T-helper 1 cell treated with Interleukin-12 subunit alpha and Interleukin-12 subunit beta and Interleukin-4 antibody, amounts not matched to agents 30 ng/mL and 1 ng/mL, for 36 hours (primary cell): ENCODE results near the gene UBR7. TPM values are rescaled to one million over a fixed set of nuclear protein-coding genes. Genes with fewer than 3 reads are reported as not detected.
"Not testable (repeated sequence)": the region's sequence is repeated elsewhere in the genome, so short reads cannot be mapped to it uniquely, and the experiment has no call there.

Experiments
- intact Hi-C: fragments of 100-400 bp; cut with micrococcal nuclease; formaldehyde crosslinking; loops from one replicate; pipeline ENCODE4 v1.15.1; 2024
- total RNA-seq: library from RNA; stranded (reverse); gene quantifications from 2 replicates; pipeline ENCODE4 v1.2.3, GENCODE V29; 2022

Gene UBR7
- total RNA-seq, 1 donor from 2014 or later, result 32.7 TPM

DNA sequence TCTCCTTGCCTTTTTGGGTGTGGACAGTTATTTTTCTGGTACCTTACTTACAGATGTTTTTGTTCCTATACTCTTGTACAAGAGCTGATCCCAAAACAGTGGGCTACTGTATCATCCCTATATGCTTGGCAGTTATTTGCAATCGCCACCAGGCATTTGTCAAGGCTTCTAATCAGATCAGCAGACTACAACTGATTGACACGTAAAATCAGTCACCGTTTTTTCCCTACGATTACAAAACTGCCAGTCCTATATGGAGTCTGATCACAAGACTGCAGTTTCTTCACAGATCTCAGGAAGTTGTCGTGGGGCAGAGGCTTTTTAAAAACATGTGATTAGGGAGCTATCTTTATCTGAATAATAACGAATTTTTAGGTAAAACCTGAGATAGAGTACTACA is 20.6 kb upstream of the UBR7 start:
- intact Hi-C loops, result no loop called here

GRCh38 chr14:93186956-93187355 is 20.1 kb upstream of the UBR7 start:
- intact Hi-C loops, result no loop called here

- intact Hi-C loops, result no loop called here
Measured at GRCh38 chr14:93195316-93195999, 11.6 kb upstream of the UBR7 start.

DNA sequence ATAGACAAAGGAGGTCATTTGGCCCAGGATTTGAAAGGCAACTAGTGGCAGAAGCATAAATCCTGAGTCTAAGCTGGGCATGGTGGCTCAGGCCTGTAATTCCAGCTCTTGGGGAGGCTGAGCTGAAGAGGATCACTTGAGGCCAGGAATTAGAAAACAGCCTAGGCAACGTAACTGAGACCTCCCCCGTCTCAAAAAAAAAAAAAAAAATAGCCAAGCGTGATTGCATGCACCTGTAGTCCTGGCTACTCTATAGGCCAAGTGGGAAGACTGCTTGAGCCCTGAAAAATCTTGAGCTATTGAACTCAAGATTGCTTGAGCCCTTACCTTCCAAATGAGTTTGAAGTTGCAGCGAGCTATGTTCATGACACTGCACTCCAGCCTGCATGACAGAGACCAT is 8.0 kb upstream of the UBR7 start:
- intact Hi-C loops, result no loop called here

- intact Hi-C loops, result loop anchor here (10.0 kb wide), 3 partner anchors 824 to 1954 kb away; partner anchors contain the start of genes DICER1 and OTUB2
Measured at GRCh38 chr14:93200553-93200952, 6.5 kb upstream of the UBR7 start.

GRCh38 chr14:93201155-93201704 is 5.8 kb upstream of the UBR7 start:
- intact Hi-C loops, result loop anchor here (10.0 kb wide), 3 partner anchors 824 to 1954 kb away; partner anchors contain the start of genes DICER1 and OTUB2

DNA sequence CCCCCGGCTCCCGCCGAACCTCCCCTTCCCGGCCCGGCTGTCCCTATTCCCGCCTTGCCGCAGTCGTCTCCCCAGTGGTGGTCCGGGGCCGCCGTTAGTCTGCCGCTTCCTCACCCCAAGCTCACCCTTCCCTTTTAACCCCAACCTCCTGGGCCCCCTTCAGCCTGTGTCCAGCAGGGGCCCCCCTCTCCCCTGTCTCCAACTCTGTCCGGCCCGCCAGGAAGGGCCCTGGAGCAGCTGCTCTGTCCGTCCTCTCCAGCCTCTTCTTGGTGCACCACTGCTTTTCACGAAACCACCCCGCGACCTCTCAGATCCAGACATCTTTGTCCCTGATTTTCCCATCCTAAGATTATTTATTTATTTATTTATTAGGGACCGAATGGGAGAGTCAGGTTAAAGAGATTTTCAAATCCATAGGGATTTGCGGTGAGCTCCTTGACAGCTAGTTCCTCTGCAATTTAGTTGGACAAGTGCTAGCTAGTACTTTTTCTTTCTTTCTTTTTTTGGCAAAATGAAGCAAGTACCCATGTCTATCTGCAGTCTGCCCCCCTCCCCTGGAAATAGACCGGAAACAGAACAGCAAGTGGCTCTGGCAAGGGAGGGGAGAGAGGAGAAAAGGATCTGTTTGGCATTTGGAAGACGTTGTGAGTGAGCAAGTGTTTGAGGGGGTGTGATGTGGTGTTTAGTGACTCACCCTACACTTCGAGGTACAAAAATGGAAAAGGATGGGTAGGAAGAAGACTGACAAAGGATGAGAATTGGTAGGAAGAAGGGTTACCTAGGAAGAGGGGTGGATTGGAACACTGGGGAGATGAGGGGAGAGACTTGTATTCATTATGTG is 632 bp downstream of the UBR7 start:
- intact Hi-C loops, result loop anchor here (1.0 to 10.0 kb wide), 9 partner anchors 12 to 1947 kb away; partner anchors contain the start of genes ATXN3, BTBD7, DICER1 and LYSET

DNA sequence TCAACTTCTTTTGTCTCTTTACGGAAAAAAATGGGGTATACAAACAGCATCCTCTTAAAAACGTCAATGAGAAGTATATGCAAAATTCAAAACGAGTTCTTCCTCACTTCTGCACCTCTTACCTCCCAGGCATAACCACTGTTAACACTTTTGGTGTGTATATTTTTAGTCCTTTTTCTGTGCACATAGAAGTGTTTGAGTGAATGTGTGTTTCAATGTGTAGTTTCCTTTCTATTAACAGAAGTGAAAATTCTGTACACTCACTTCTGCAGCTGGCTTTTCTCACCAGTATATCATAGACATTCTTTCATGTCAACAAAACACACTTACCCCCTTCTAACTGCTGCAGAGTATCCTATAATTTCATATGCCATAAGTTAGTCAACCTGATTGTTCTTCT is 5.4 kb downstream of the UBR7 start:
- intact Hi-C loops, result no loop called here

- intact Hi-C loops, result no loop called here
Measured at GRCh38 chr14:93214598-93214997, 7.5 kb downstream of the UBR7 start.

- intact Hi-C loops, result loop anchor here (1.0 kb wide), 6 partner anchors 11 to 267 kb away; partner anchors contain the start of gene LYSET
Measured at GRCh38 chr14:93219103-93219726, 12.2 kb downstream of the UBR7 start.

DNA sequence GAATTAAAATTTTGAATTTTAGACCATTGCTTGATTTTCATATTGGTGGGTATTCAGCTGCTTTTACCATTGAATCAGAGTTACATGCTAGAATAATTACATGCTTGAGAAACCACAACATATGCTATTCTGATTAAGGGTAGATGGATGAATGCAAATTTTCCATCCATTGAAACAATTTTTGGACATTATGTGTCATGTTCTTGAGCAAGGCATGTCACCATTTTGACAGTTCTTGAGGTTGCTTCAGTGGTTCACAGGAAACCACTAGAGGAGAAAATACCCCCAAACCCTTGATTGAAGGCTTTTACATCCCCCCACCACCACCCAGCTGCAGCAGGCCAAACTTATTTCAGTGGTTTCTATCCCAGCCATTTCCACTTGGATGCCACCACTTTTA is 13.5 kb downstream of the UBR7 start:
- intact Hi-C loops, result no loop called here

GRCh38 chr14:93223565-93223964 is 16.5 kb downstream of the UBR7 start:
- intact Hi-C loops, result no loop called here

DNA sequence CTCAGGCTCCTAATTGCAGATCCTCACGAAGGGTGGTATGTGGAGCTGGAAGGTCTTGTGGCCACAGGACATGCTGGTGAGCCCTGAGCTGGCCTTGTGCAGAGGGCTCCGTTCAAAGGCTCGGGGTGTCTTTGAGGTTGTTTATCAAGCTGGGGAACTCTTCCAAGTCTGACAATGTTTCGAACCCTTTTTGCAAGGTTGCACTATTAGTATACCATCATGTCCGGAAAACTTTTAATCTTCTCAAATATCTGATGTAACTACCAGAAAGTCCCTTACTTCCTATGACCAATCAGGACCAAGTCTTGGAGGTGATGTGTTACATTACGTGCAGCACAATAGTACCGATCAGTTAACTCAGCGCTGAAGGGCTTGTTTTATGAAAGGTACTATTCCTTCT is 21.5 kb downstream of the UBR7 start:
- intact Hi-C loops, result no loop called here

- intact Hi-C loops, result no loop called here
Measured at GRCh38 chr14:93230539-93230938, 23.5 kb downstream of the UBR7 start.

DNA sequence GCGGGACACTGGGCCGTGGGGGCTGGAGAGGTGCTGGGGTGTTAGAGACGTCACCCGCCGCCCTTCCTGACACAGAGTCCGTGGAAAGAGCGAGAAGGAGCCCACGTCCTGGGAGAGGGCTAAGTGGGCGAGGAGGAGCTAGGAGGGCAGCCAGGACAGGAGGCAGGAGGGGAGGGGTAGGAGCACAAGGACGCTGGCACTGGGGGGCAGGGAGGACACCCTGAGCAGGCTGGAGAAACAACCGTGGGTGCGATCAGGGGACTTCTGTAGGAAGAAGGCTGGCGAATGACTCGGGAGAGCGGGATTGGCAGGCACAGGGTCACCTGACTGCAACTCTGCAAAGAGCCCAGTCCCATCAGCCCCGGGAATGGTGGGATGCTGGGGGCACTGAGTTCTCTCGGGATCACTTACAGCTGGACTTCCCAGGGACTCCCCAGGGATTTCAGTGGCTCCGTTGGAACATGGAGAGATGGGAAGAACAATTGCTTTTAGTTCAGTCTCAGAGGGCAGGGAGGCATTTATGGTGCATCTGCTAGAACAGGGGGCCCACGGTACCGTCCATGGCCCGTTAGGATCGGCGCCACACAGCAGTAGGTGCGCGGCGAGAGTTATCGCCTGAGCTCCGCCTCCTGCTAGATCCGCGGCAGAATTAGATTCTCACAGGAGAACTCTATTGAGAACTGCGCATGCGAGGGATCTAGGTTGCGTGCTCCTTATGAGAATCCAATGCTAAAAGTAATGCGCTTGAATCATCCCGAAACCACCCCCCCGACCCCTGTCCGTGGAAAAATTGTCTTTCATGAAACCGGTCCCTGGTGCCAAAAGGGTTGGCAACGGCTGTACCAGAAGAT is 24.3 kb downstream of the UBR7 start:
- intact Hi-C loops, result no loop called here

DNA sequence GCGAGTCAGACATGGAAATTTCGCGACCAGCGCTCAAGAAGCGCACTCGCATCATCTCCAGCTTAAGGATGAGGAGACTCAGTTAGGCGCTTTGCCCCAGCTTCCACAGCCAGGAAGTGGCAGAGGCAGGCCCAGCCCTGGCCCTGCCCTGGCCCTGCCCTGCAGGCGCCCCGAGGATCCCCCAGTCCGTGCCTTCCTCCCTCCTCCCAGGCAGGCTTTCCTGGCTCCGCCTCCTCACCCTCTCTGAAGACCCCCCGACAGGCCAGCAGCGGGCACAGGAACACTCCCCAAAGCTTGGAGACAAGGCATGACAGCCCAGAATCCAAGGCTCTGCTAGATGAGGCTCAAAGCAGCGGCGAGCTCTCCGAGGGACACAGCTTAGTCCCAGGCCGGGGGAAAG is 25.1 kb downstream of the UBR7 start:
- intact Hi-C loops, result no loop called here

- intact Hi-C loops, result not testable (repeated sequence)
Measured at GRCh38 chr14:93233078-93233477, 26.0 kb downstream of the UBR7 start.

DNA sequence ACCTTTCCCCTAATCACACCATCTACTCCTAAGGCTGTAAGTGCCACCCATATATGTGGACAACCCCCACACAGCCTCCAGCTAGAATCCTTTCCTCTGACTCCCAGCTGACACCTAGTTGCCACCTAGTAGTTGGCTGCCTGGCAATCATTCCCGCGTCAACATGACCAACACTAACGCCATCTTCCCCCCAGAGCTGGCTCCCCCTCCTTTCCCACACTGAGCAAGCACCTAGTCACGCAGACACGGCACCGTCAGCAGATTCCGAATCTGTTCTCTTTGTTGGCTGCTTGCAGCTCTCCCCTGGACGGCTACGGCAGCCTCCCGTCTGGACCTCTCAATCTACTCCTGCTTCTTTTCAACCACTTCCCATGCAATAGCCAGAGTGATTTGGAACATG is 27.7 kb downstream of the UBR7 start:
- intact Hi-C loops, result loop anchor here (2.0 kb wide), 1 partner anchor 380 kb away; no protein-coding TSS in a partner anchor

DNA sequence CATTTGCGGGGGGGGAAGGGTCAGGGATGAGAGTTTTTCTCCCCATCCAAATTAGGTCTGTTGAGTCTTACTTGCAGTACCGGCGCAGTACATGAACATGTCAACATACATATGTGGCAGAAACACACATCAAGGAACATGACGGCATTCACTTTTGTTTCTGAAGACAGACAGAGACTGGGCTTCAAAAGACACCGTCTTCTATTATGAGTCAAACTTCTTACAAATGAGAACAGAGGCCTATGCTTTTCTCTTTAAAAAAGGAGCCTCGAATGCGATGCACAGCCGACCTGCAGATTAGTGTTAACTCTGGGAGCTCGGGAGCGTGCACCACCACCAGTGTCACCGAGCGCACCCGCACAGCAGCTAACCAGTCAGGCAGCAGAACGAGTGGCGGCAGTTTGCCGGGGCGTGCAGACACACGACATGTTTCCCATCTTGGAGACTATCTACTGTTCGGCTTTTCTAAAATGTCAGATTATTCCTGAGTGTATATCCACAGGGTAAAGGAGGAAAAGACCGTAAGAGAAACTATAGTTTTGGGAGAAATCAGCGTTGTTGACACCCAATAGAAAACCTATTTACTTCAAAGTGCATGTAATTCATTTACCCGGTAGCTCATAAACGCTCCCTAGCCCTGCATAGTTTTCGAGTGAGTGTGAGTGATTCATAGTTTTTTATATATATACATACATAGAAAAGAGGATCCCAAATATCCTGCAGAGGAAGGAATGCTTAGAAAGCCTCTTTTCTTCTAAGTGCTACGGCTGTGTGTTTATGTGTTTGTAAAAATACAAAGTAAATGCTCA is 33.0 kb downstream of the UBR7 start:
- intact Hi-C loops, result no loop called here

DNA sequence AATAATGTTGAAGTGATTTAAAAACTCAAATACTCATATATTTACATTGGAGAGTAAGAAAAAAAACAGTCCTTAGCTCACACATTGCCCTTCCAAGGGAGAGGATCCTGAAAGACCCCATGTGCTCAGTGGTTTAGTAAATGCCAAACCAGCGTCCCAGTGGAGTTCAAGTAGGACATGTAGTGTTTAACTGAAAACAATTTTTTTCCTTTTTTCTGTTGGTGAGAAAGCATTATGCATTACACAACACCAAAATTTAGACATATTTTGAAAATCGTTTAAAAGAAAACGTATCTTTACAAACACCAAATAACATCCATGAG is 33.6 kb downstream of the UBR7 start:
- intact Hi-C loops, result no loop called here
